ENCODE data around the gene TACC2. TPM values are rescaled to one million over a fixed set of nuclear protein-coding genes. Genes with fewer than 3 reads are reported as not detected.
A peak's percentile ranks its signal among the peaks of the same experiment; 100 is the strongest.

Gene TACC2
- total RNA-seq, 4 donors from 2014 or later: 105 to 334 (median 235) TPM

DNA sequence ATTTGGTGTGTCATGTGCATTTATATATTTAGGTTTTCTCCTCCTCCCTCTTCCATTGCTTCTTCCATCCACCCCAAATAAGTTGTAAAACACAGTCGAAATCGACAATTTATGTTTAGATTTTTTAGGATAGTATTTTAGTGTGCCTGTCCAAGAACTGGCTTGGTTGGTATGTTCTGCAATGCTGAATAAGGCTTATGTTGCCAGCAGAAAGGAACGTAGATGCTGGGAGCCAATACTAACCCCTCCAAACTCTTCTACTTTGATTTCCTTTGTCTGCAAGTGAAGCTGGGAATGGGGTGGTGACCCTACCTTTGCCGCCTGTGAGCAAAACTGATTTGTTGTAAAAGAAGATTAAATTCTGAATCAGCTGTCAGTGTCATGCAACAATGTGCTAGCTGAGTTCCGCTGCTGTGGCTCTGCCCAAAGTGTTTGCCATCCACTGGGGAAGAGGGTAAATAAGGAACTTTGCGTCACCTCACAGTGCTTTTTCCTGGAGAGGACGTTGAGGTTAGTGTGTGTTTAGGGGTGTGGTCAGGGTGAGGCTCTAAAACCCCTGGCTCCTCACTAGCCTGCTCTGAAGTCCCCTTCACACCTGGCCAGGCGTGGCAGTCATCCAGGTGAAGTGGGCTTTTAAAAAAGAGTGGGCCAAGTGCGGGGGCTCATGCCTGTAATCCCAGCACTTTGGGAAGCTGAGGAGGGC is 44.4 kb downstream of the TACC2 start:
- peak; percentile 59 to 66 for DNase-seq
- no peak overlapping the region for H3K4me3 ChIP-seq

DNA sequence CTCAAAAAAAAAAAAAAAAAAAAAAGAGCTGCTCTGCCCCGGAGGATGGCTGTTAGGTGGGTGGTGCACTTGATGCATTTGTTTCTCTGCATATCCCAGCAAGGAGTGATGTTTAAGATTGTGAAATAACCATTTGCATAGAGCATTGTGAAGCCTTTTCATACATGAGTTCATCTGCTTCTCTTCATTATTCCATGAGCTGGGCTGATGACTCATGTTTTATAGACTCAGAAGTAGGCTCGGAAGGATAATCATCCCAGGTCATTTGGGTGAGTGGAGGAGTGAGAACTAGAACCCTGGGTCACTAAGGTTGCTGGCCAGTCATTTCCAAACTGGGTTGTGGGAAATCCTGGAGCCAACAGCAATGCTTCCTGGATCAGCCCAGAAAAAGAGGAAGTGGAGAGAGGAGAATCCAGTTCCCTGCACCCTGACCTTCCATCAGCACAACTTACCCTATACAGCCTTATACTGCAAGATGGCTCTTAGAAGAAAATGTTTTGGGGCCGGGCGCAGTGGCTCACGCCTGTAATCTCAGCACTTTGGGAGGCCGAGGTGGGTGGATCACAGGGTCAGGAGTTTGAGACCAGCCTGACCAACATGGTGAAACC is 45.3 kb downstream of the TACC2 start:
- H3K27me3 ChIP-seq: no peaks in the 10 kb centered on the region
- peaks cover 0 to 8% of the 10 kb centered on the region in 2 donors for H3K36me3 ChIP-seq
- TF ChIP-seq POLR2A (IDR thresholded peaks at IDR 0.05): no peak
- TF ChIP-seq, protein P1, sequence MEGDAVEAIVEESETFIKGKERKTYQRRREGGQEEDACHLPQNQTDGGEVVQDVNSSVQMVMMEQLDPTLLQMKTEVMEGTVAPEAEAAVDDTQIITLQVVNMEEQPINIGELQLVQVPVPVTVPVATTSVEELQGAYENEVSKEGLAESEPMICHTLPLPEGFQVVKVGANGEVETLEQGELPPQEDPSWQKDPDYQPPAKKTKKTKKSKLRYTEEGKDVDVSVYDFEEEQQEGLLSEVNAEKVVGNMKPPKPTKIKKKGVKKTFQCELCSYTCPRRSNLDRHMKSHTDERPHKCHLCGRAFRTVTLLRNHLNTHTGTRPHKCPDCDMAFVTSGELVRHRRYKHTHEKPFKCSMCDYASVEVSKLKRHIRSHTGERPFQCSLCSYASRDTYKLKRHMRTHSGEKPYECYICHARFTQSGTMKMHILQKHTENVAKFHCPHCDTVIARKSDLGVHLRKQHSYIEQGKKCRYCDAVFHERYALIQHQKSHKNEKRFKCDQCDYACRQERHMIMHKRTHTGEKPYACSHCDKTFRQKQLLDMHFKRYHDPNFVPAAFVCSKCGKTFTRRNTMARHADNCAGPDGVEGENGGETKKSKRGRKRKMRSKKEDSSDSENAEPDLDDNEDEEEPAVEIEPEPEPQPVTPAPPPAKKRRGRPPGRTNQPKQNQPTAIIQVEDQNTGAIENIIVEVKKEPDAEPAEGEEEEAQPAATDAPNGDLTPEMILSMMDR (IDR thresholded peaks at IDR 0.05 in 4 of 5, conservative IDR thresholded peaks at IDR 0.05 in 1 of 5): no peak
- no peaks in the 10 kb centered on the region for H3K9me3 ChIP-seq
- no peak overlapping the region for H3K4me3 ChIP-seq
- ATAC-seq: peak in 1 of 2 donors; percentile 7
- in situ Hi-C loops (cut with MboI; ENCODE audit: low sequenced_read_pairs in 4 of 4) (no loop called here), intact Hi-C loops (cut with DNase I; ENCODE audit: low total_unique reads) (no loop called here)
- peaks cover 53 to 68% of the 10 kb centered on the region in 2 donors for H3K4me1 ChIP-seq
- DNase-seq: peak in 1 of 2 donors; percentile 4
- H3K27ac ChIP-seq: peak overlapping the region; percentile 75 to 90 (median 81)

More for the DNA sequence above, 44.4 kb downstream of the TACC2 start:
- peak; percentile 72 to 79 for ATAC-seq
- intact Hi-C loops (cut with DNase I; ENCODE audit: low total_unique reads) (no loop called here), in situ Hi-C loops (cut with MboI; ENCODE audit: low sequenced_read_pairs in 4 of 4) (no loop called here)
- peaks cover 0 to 8% of the 10 kb centered on the region in 2 donors for H3K36me3 ChIP-seq
- no peaks in the 10 kb centered on the region for H3K9me3 ChIP-seq
- H3K27me3 ChIP-seq: no peaks in the 10 kb centered on the region
- peak overlapping the region; percentile 75 to 90 (median 81) for H3K27ac ChIP-seq
- TF ChIP-seq, protein P1 (IDR thresholded peaks at IDR 0.05 in 4 of 5, conservative IDR thresholded peaks at IDR 0.05 in 1 of 5): no peak
- peak; percentile 10 to 16 for TF ChIP-seq POLR2A (IDR thresholded peaks at IDR 0.05)
- H3K4me1 ChIP-seq: peaks cover 48 to 59% of the 10 kb centered on the region in 2 donors

DNA sequence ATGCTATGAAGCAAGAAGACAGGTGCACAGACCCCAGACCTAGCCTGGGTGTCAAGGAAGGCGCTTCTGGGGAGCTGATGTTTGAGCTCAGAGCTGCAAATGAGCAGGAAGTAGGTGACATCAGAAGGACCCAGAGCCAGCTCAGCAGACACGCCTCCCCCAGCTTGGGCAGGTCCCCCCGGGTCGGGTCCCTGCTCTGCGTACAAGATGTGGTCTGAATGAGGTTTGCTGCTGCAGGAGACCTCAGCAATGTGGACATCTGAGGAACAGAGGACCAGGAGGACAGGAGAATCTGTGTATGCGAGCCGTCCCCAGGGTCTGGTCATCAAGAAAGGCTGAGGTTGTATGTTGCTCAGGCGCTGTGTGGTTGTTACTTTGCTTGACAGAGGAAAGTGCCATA is 51.8 kb downstream of the TACC2 start:
- H3K9me3 ChIP-seq: no peaks in the 10 kb centered on the region
- no peak overlapping the region for H3K4me3 ChIP-seq
- peaks cover 0 to 8% of the 10 kb centered on the region in 2 donors for H3K36me3 ChIP-seq
- intact Hi-C loops (cut with DNase I; ENCODE audit: low total_unique reads) (loop anchor here (5.0 kb wide), 1 partner anchor 63 kb away; the partner anchor contains the start of gene NSMCE4A), in situ Hi-C loops (cut with MboI; ENCODE audit: low sequenced_read_pairs in 4 of 4) (loop anchor here in 1 of 4 donors (10.0 kb wide), 1 partner anchor 46 kb away; no protein-coding TSS in a partner anchor)
- peak overlapping the region; percentile 78 to 92 (median 87) for H3K27ac ChIP-seq
- ATAC-seq (no peak), DNase-seq (peak in 1 of 2 donors; percentile 10)
- H3K4me1 ChIP-seq: peaks cover 54 to 59% of the 10 kb centered on the region in 2 donors
- H3K27me3 ChIP-seq: no peaks in the 10 kb centered on the region
- TF ChIP-seq, protein P1 (IDR thresholded peaks at IDR 0.05 in 4 of 5, conservative IDR thresholded peaks at IDR 0.05 in 1 of 5): no peak
- no peak for TF ChIP-seq POLR2A (IDR thresholded peaks at IDR 0.05)

DNA sequence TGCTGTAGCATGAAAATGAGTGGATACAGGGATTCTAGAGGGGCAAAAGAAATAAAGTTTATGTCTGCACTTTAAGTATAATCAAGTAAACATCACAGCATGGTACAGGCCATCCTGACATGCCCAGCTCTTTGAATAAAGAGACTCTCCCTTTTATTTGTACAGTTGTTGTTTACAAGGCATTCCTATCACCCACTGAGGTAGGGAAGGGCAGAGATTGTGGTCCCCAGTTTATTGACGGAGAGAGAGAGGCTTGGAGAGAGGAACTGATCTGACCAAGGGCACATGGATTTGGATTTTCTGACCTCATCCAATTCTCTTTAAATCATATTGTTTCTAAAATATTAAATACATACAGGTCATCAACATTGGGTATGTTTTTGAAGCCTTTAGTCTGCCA is 53.9 kb downstream of the TACC2 start:
- Histone ChIP-seq H3K27me3 (no peaks in the 10 kb centered on the region), H3K9me3 (no peaks in the 10 kb centered on the region), H3K36me3 (no peaks in the 10 kb centered on the region), H3K27ac (peak overlapping the region; percentile 78 to 92 (median 87)), H3K4me1 (peaks cover 59 to 67% of the 10 kb centered on the region in 2 donors), H3K4me3 (no peak overlapping the region)
- DNase-seq (peak in 1 of 2 donors; percentile 8), ATAC-seq (no peak)
- in situ Hi-C loops (cut with MboI; ENCODE audit: low sequenced_read_pairs in 4 of 4): loop anchor here in 1 of 4 donors (10.0 kb wide), 1 partner anchor 48 kb away; no protein-coding TSS in a partner anchor
- no peak for TF ChIP-seq POLR2A (IDR thresholded peaks at IDR 0.05)
- TF ChIP-seq, protein P1 (IDR thresholded peaks at IDR 0.05 in 4 of 5, conservative IDR thresholded peaks at IDR 0.05 in 1 of 5): no peak
- intact Hi-C loops (cut with DNase I; ENCODE audit: low total_unique reads): loop anchor here (5.0 kb wide), 1 partner anchor 66 kb away; the partner anchor contains the start of gene NSMCE4A

Measured in gastrocnemius medialis (tissue), 4 donors.